NCI-H1105 (cell line): ENCODE results near the gene RARA.
"Not testable (repeated sequence)": the region's sequence is repeated elsewhere in the genome, so short reads cannot be mapped to it uniquely, and the experiment has no call there.

ENCODE experiments used
- DNase-seq: peaks from one replicate; lab custom pipeline; 2025; lab: John Stamatoyannopoulos, UW

RARA gene

GRCh38 chr17:40358323-40359038 is 49.5 kb downstream of the RARA start:
- DNase-seq, result peak; percentile 51

GRCh38 chr17:40360091-40360490 is 51.1 kb downstream of the RARA start:
- no peak for DNase-seq

- DNase-seq, result no peak
Observed at GRCh38 chr17:40361063-40361924, 52.3 kb downstream of the RARA start.

- no peak for DNase-seq
Observed at GRCh38 chr17:40361925-40362695, 53.1 kb downstream of the RARA start.

GRCh38 chr17:40362696-40363110 is 53.7 kb downstream of the RARA start:
- DNase-seq, result peak; percentile 28

DNA sequence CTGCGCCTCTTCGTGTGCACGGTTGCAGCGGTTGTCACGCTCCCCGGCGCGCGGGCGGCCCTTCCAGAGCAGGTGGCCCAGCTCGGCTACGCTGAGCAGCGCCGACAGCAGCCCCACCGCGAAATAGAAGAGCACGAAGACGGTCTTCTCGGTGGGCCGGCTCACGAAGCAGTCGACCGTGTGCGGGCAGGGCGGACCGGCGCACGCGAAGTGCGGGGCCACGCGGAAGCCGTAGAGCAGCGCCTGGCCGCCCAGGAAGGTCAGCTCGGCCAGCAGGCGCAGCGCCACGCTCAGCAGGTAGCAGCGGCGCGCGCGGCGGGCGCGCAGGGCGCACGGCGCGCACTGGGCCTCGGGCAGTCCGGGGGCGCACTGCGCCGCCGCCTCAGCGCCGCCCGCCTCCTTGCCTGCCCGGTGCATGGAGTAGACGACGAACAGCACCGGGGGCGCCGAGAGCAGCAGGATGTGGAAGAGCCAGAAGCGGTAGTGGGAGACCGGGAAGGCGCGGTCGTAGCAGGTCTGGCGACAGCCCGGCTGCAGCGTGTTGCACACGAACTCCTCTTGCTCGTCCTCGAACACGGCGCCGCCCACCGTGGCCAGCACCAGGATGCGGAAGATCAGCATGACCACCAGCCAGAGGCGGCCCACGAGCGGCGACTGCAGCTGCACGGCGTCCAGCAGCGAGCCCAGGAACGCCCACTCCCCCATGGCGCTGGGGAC is 54.3 kb downstream of the RARA start:
- DNase-seq, result peak; percentile 36

- DNase-seq, result no peak
Observed at GRCh38 chr17:40364121-40364861, 55.3 kb downstream of the RARA start, which contains the start of gene GJD3. Gene GJD3 (minus strand): TSS chr17:40364737. CDS start chr17:40363815, 922 bp downstream.

- DNase-seq, result no peak
Observed at GRCh38 chr17:40364906-40365305, 55.9 kb downstream of the RARA start.

GRCh38 chr17:40366076-40366860 is 57.3 kb downstream of the RARA start:
- no peak for DNase-seq

DNA sequence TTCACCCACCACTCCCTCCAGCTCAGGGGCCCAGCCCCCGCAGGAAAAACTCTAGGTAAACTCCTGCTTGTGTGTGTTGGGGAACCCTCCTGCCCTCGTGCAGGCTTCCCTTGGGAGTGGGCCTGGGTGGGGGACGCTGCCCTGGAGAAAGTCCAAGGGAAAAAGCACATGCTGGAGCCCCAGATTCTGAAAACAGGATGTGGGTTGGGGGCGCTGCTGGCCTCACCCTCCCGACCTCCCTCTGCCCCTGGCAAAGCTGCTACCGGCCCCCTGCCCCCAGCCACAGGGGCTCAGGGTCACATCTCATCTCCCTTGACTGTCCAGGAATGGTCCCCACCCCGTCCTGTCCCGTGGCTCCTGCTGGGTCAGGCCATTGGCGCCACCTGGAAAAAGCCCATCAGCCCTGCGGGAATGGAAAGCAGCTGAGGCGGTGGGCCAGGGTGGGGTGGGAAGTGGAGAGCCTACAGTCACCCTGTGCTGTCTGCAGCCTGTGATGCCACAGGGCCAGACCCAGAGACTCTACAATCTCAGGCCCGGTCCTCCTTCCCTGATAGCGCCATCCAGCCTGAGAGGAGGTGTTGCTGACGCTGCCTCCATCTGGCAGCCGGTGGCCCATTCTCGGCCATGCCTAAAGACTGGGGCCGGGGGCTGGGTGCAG is 58.0 kb downstream of the RARA start:
- DNase-seq, result no peak

DNA sequence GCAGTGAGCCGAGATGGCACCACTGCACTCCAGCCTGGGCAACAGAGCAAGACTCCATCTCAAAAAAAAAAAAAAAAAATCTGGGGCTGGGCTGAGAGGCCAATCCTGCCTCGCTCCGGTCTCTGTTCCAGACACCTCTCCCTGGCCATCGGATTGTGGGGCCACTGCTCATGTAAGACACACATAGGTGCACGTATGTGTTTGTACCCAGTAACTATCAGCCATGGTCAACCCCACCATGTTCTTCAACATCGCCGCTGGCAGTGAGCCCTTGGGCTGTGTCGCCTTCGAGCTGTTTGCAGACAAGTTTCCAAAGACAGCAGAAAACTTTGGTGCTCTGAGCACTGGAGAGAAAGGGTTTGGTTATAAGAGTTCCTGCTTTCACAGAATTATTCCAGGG is 58.7 kb downstream of the RARA start:
- DNase-seq, result not testable (repeated sequence)

DNA sequence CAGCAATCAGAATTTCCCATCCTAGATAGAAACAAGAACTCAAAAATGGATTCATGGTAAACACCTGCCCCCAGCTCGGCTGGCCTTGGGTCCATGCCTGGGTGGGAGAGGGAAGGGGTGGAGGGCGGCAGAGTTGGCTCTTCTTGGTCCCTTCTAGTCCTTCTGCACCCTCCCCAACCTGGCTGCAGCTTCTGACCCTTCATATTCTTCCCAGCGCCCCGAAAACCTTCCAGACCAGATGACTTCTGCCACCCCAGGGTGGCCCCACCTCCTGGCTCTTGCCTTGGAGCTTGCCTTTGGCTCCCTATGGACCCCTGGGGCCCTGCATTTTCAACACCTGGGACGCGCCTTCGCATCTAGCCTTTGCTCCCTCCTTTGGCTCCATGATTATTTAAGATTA is 60.9 kb downstream of the RARA start:
- no peak for DNase-seq

GRCh38 chr17:40371261-40371929 is 62.4 kb downstream of the RARA start:
- DNase-seq, result no peak

DNA sequence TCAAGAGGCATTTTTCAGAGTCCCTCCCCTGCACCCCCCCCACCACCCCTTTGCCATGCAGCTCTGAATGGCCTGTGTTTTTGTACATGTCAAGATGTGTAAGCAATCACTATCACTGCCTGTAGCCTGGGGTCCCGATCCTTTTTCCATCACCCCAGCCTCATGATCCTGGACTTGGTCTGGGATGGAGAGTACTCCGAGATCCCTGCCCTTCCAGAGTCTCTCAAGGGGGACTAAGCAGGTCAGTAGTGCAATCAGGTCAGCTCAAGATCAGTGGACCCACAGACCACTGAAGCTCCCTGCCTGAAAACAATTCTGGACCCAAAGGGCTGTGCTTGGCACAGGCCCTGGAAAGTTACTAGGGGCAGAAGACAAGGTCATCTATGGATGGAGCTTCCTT is 63.1 kb downstream of the RARA start:
- DNase-seq, result no peak

GRCh38 chr17:40372644-40373043 is 63.7 kb downstream of the RARA start:
- DNase-seq, result not testable (repeated sequence)

DNA sequence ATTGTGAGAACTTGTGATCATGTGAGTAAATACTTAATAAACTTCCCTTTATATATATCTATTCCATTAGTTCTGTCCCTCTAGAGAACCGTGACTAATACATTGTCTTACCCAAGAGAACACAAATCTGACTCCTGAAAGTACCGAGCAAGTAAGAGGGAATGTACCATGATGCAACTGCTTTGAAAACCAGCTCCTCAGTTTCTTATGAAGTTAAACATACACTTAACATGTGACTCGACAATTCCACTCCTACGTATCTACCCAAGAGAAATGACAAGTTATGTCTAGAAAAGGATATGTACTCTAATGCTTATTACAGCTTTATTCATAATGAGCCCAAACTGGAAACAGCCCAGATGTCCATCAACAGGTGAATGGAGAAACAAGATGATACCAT is 64.3 kb downstream of the RARA start:
- DNase-seq, result no peak

DNA sequence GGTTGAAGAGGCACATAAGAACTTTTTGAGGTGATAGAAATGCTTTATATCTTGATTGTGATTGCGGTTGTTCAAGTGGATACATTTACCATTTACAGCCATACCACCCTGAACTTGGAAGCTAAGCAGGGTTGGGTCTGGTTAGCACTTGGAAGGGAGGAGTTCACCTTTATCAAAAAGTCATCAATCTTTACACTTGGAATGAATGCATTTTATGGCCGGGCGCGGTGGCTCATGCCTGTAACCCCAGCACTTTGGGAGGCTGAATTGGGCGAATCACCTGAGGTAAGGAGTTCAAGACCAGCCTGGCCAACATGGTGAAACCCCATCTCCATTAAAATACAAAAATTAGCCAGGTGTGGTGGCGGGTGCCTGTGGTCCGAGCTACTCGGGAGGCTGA is 65.0 kb downstream of the RARA start:
- DNase-seq, result no peak

- no peak for DNase-seq
Observed at GRCh38 chr17:40374821-40375498, 66.0 kb downstream of the RARA start.

DNA sequence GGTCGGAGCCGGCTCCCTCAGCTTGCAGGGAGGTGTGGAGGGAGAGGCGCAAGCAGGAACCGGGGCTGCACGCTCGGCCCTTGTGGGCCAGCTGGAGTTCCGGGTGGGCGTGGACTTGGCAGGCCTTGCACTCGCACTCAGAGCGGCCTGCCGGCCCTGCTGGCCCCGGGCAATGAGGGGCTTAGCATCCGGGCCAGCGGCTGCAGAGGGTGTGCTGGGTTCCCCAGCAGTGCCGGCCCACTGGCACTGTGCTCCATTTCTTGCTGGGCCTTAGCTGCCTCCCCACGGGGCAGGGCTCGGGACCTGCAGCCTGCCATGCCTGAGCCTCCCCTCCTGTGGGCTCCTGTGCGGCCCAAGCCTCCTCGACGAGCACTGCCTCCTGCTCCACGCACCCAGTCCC is 66.8 kb downstream of the RARA start:
- not testable (repeated sequence) for DNase-seq
